Suppressor macrophage (primary cell): ENCODE data around the gene CD46.
A peak's percentile ranks its signal among the peaks of the same experiment; 100 is the strongest.
"Not testable (repeated sequence)": the region's sequence is repeated elsewhere in the genome, so short reads cannot be mapped to it uniquely, and the experiment has no call there.

Source experiments
- DNase-seq, 4 experiments: peaks; one replicate each; pipeline ENCODE4 v3.0.0-alpha.2; 2020 to 2022
- total RNA-seq, 17 experiments: gene quantifications; one replicate each; lab custom pipeline; 2026; ENCODE audit warnings: mixed read lengths in 6 of 17, inconsistent platforms in 3 of 17; lab: John Stamatoyannopoulos, UW

Gene CD46
- total RNA-seq: 154 to 339 (median 239) reads per million in 17 experiments

GRCh38 chr1:207751790-207752455, at the start of gene CD46:
TSS of gene CD46 (plus strand) at chr1:207752054. CDS start at chr1:207752213, 159 bp downstream.
- peak; percentile 99 for DNase-seq

- no peak for DNase-seq
Observed at GRCh38 chr1:207702317-207702716, 49.5 kb upstream of the CD46 start.

GRCh38 chr1:207703712-207704111, 48.1 kb upstream of the CD46 start:
- no peak for DNase-seq

GRCh38 chr1:207708004-207708403, 43.9 kb upstream of the CD46 start:
- DNase-seq: not testable (repeated sequence)

DNA sequence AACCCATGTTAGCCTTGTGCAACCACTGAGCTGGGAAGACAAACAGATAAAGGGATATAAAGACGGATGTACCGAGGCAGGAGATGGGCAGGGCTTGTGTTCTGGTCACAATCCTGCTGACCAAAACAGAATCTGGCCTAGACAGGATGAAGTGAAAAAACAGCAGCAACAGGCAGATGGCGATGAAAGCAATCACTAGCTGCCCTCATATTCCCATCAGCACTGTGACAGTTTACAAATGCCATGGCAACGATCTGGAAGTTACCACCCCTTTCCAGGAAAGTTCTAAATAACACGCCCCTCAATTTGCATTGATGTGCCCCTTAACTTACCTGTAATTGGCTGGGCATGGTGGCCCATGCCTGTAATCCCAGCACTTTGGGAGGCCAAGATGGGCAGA, 40.6 kb upstream of the CD46 start:
- DNase-seq: peak in 2 of 4 experiments; percentile 8 to 25

DNA sequence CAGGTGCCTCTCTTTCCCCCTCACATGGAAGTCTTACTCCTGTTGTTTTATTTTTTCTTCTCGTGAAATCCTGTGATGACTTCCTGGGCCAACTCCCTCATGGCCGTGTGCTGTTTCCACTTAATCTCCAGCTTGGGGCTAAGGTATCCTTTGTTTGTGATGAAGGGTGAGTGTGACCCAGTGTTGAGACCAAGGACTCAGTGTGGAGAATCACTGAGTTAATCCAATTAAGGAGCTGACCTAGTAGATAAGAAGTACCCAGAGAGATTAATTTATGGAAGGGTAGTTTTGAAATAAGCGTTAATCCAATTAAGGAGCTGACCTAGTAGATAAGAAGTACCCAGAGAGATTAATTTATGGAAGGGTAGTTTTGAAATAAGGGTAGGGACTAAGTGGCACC, 39.2 kb upstream of the CD46 start:
- DNase-seq: not testable (repeated sequence)

- no peak for DNase-seq
Observed at GRCh38 chr1:207713529-207713928, 38.3 kb upstream of the CD46 start.

GRCh38 chr1:207719234-207719633, 32.6 kb upstream of the CD46 start:
- DNase-seq: no peak

DNA sequence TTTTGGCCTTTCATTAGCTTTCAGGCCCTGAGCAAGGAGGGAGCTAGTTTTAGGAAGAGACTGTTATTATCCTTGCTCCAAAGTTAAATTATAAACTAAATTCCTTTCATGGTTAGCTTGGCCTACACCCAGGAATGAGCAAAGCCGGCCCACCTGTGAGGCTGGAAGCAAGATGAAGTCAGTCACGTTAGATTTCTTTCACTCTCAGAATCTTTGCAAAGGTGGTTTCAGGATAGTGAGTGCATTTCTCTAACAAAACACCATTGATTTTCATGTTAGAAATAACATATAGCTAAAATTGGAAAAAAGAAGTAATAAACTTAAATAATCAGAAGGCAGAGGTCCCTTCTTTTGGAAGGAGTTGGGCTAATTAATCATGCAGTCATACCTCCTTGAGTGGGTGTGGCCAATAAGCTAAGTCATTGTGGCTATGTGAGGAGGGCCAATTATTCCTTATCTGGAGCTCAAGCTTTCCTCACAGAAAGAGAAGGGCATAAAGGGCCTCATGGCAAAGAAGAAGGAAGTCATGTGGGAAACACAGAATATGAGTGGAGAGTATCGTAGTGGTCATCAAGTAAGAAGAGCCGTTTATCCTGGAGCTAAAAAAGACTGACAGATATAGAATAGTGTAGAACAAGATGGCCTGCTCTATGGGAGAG, 23.5 kb upstream of the CD46 start:
- peak in 3 of 4 experiments; percentile 6 to 19 (median 15) for DNase-seq

GRCh38 chr1:207737503-207738157, 14.2 kb upstream of the CD46 start:
- DNase-seq: not testable (repeated sequence)

DNA sequence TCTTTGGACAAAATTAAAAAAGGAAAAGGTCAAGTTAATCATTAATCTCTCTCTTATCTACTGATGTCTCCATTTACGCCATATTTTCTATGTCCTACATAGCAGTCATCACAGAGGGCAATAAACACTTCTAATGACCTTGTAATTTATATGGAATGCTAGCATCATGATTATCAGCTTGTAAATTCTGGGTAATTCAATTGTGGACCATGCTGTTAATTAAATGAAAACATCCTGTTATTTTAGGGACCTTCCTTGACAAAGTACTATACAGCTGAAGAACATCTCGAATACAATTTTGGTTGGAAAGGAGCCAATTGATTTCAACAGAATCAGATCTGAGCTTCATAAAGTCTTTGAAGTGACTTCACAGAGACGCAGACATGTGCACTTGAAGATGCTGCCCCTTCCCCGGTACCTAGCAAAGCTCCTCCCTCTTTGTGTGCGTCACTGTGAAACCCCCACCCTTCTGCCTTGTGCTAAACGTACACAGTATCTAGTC, 13.6 kb upstream of the CD46 start:
- DNase-seq: not testable (repeated sequence)

- no peak for DNase-seq
Observed at GRCh38 chr1:207740207-207740606, 11.6 kb upstream of the CD46 start.

DNA sequence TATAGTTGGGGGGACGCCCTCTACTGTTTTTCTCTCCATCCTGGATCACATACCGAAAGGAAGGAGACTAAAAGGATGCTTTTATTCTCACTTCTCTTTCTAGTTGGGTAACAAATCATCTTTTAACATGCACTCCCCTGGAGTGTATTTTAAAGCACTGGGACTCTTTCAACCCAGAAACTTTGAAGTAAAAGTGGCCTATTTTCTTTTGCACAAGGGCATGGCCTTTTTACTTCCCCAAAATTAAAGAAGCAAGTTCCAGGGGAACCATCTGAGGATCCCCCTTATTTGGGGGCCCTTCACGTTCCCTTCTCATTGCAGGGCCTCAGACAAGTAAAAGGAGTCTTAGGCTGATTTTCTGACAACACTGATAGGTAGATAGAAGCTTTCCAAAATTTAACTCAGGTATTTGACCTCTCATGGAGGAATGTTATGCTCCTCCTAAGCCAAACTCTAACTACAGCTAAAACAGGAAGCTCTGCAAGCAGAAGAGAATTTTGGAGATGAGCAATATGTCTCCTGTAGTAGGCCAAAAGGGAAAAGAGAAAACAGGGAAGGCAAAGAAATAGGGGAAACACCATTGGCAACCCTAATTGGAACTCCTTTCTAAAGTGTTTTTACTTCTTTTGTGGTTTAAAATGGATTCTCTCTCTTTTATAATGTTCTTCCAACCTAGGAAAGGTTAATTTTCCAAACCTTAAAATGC, 8.9 kb upstream of the CD46 start:
- peak; percentile 29 to 68 (median 51) for DNase-seq

- DNase-seq: no peak
Observed at GRCh38 chr1:207744000-207744534, 7.8 kb upstream of the CD46 start.

DNA sequence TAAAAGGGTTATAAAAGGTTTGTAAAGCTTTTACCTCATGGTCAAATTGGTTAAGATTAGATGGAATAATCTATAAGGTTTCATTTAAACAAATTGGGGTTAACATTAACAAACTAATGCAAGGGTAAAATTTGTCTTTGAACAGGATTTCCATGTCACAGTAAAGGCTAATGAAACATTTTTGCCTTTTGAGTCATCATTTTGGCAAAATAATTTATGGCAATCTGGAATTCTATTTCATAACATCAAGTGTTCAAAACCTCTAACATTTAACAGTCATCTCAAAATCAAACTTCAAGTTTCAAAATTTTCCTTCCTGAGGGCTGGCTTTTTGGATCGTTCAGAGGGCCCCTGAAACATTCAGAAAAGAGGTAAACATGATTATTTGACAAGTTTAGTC, 6.6 kb upstream of the CD46 start:
- no peak for DNase-seq

- no peak for DNase-seq
Observed at GRCh38 chr1:207745839-207746767, 5.8 kb upstream of the CD46 start.

DNA sequence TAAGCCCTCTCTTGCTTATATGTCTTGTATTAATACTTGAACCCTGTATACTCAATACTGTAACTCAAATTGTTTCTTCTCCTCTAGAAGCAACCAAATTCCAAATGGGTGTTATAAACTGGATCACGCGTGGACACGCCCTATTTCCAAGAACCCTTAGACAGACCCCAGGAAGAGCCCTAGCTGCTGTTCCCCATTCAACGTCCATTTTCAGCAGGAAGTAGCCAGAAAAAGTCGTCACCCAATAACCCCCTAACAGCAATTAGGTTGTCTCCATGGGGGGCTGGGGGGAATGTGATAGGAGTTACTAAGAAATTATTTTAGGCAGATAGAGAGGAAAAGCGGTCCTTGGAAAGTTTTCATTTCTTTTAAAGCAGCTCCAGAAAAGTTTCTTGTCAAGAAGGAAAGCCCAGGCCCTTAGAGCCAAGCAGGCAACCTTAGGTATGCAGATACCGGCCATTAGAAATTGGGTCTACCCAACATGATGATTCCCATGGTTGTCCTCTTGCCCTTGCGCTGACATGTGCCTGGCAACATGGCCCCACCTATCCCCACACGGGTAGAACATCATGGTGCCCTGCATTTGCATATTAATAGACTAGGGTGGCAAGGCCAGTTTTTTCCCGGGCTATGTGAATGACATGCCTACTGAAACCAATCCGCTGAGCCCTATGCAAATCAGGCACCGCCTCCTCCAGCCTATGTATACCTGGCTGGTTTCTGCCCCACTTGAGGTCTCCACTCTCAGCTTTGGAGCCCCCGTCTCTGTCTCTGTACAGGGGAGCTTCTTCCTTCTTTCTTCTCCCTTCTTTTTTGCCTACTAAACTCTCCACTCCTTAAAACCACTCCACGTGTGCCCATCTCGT, 4.0 kb upstream of the CD46 start:
- no peak for DNase-seq

DNA sequence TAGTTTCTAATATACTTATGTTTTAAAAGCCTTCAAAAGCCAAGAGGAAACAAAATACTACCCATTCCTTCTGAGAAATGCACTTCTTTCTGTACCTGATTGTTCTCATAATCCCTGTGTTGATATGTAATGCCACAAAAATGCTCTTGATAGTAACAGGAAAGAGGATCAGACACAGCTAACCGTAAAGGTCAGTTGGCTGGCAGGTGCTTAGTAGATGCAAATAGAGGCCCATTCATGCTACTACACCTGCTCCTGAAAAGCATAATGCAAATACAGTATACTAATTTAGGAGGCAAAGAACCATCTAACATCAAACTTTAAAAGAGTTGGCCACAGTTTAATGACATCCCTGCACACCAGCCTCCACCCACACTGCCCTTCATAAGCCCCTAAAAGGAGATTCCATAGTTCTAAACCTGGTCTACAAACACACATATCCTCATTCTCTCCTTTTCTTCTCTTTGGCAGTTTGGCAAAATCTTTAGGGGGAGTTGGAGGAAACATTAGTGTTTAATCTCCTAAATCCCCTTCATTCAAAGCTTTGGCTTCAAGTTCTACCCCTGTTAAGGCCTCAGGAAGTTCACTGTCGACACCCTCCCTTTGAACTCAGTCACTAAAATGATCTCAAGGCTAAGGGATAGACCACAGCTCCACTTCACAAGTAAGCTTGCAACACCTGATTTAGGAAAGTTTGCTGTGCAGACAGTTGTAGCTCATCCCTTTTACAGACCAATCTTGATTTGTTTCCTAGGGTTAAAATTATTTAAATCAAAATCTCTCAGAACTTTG, 2.9 kb upstream of the CD46 start:
- DNase-seq: no peak

DNA sequence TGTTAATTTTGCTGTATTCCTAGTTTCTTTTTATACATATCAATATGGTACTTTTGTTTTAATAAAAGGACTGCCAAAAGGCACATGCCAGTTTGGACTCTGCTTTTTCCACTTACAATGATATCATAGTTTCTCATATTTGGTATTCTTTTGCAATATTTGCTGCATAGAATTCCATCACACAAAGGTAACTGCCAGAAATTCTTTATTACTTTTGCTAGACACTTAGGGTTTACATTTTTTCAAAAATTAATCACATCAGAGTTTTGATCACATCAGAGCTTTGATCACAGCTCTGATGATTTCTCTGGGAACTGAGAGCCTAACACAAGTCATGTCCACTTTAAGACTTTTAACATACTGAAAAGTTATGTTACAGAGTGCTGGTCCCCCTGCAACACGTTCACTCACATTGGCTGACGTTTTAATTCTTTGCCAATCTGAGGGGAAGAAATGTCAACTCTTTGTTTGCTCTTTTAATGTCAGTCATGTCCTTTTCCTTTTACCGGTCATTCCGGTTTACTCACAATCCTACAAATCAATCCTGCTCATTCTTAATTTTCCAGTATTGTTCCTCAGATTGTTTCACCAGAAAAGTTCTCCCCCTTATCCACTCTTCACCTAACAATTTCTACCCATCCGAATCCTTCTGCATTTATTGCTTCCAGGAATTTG, 1.1 kb upstream of the CD46 start:
- DNase-seq: no peak
